ENCODE results near the gene MCEE.
A peak's percentile ranks its signal among the peaks of the same experiment; 100 is the strongest.
"Not testable (repeated sequence)": the region's sequence is repeated elsewhere in the genome, so short reads cannot be mapped to it uniquely, and the experiment has no call there.

The MCEE gene

GRCh38 chr2:71126957-71127356 is 3.1 kb downstream of the MCEE start:
- no peak for DNase-seq (ENCODE audit: low spot score)

GRCh38 chr2:71125506-71126294 is 4.3 kb downstream of the MCEE start:
- no peak for DNase-seq (ENCODE audit: low spot score)

GRCh38 chr2:71122387-71123298 is 7.4 kb downstream of the MCEE start:
- no peak for DNase-seq (ENCODE audit: low spot score)

- DNase-seq (ENCODE audit: low spot score): no peak
Observed at GRCh38 chr2:71121479-71121878, 8.6 kb downstream of the MCEE start.

- no peak for DNase-seq (ENCODE audit: low spot score)
Observed at GRCh38 chr2:71120195-71120594, 9.8 kb downstream of the MCEE start.

GRCh38 chr2:71117063-71117462 is 13.0 kb downstream of the MCEE start:
- DNase-seq (ENCODE audit: low spot score): no peak

- DNase-seq (ENCODE audit: low spot score): no peak
Observed at GRCh38 chr2:71113843-71114242, 16.2 kb downstream of the MCEE start.

- DNase-seq (ENCODE audit: low spot score): no peak
Observed at GRCh38 chr2:71108091-71108490, 21.9 kb downstream of the MCEE start.

- not testable (repeated sequence) for DNase-seq (ENCODE audit: low spot score)
Observed at GRCh38 chr2:71106463-71106862, 23.6 kb downstream of the MCEE start.

GRCh38 chr2:71103809-71104208 is 26.2 kb downstream of the MCEE start:
- no peak for DNase-seq (ENCODE audit: low spot score)

GRCh38 chr2:71102981-71103681 is 26.9 kb downstream of the MCEE start:
- no peak for DNase-seq (ENCODE audit: low spot score)

GRCh38 chr2:71101656-71102055 is 28.4 kb downstream of the MCEE start:
- no peak for DNase-seq (ENCODE audit: low spot score)

GRCh38 chr2:71100195-71100964 is 29.6 kb downstream of the MCEE start:
- DNase-seq (ENCODE audit: low spot score): peak; percentile 61

- not testable (repeated sequence) for DNase-seq (ENCODE audit: low spot score)
Observed at GRCh38 chr2:71092491-71093260, 37.4 kb downstream of the MCEE start.

- not testable (repeated sequence) for DNase-seq (ENCODE audit: low spot score)
Observed at GRCh38 chr2:71091808-71092207, 38.2 kb downstream of the MCEE start.

- not testable (repeated sequence) for DNase-seq (ENCODE audit: low spot score)
Observed at GRCh38 chr2:71089475-71089874, 40.6 kb downstream of the MCEE start.

GRCh38 chr2:71085325-71086003 is 44.6 kb downstream of the MCEE start:
- not testable (repeated sequence) for DNase-seq (ENCODE audit: low spot score)

- not testable (repeated sequence) for DNase-seq (ENCODE audit: low spot score)
Observed at GRCh38 chr2:71083752-71084312, 46.2 kb downstream of the MCEE start.

- DNase-seq (ENCODE audit: low spot score): not testable (repeated sequence)
Observed at GRCh38 chr2:71083297-71083696, 46.7 kb downstream of the MCEE start.

Data from ecto neural progenitor cell (in vitro differentiated cells).